A549 (cell line): Measurements from ENCODE around the gene SLC6A6. TPM values are rescaled to one million over a fixed set of nuclear protein-coding genes. Genes with fewer than 3 reads are reported as not detected.
A peak's percentile ranks its signal among the peaks of the same experiment; 100 is the strongest.

Experiments used
- ATAC-seq, 2 experiments: fragments of 200-7000 bp in 1 of 2; fragments of >200 bp in 1 of 2; cut with Nextera tagmentation in 1 of 2; cut with Tn5 transposase in 1 of 2; 3 replicates each; pipeline versions ENCODE4 v1.8.0 to v1.9.1; 2018 to 2020; ENCODE audit warnings: mild to moderate bottlenecking in 1 of 2, moderate library complexity in 1 of 2
- CTCF ChIA-PET: fragments of 300-600 bp; sonication (Branson Sonifier 250); formaldehyde crosslinking; extraction: SDS; loops from one replicate; lab custom pipeline; 2021; ENCODE audit warnings: antibody characterized with exemption, inconsistent platforms; lab: Yijun Ruan, JAX
- POLR2A ChIA-PET: fragments of 350-600 bp; formaldehyde crosslinking; extraction: SDS; loops from one replicate; lab custom pipeline; 2021; ENCODE audit warnings: antibody characterized with exemption, inconsistent platforms; lab: Yijun Ruan, JAX
- DNase-seq, 2 experiments: peaks; one replicate each; pipeline versions ENCODE4 v3.0.0 to v3.0.0-alpha.2; 2011 to 2016; ENCODE audit warnings: low read depth in 1 of 2, low spot score in 1 of 2
- FAIRE-seq: peaks from 2 replicates; lab custom pipeline; 2011; peaks lifted over from hg19 to GRCh38; lab: Jason Lieb, UNC
- H3K27ac ChIP-seq, 2 experiments: fragments of >200 bp; sonication (Bioruptor Twin); formaldehyde crosslinking; 3 replicates each; pipeline ENCODE4 v1.5.1; 2016 to 2017
- H3K4me1 ChIP-seq: fragments of >200 bp; sonication (Bioruptor Twin); formaldehyde crosslinking; 3 replicates; pipeline ENCODE4 v1.6.1; 2016
- H3K4me2 ChIP-seq: fragments of >200 bp; sonication (Bioruptor Twin); formaldehyde crosslinking; 3 replicates; pipeline ENCODE4 v1.6.1; 2016
- H3K4me3 ChIP-seq: fragments of >200 bp; sonication (Bioruptor Twin); formaldehyde crosslinking; 3 replicates; pipeline ENCODE4 v1.5.1; 2016
- H3K9me3 ChIP-seq: fragments of >200 bp; sonication (Bioruptor Twin); formaldehyde crosslinking; 3 replicates; pipeline ENCODE4 v1.6.1; 2016
- ATOH8 ChIP-seq: fragments of 250-450 bp; sonication (Bioruptor Pico); IDR thresholded peaks from 2 replicates; pipeline ENCODE4 v1.5.0; 2020; ENCODE audit warnings: low read depth, mild to moderate bottlenecking, moderate library complexity
- CBX2 ChIP-seq: fragments of 200-600 bp; sonication (generic); IDR thresholded peaks from 2 replicates; pipeline ENCODE4 v1.6.1; 2016; ENCODE audit warnings: low read depth, mild to moderate bottlenecking, borderline replicate concordance
- FOSL2 ChIP-seq, 2 experiments: fragments of 450-650 bp in 1 of 2; fragments of >200 bp in 1 of 2; sonication (Bioruptor Twin) in 1 of 2; formaldehyde crosslinking; IDR thresholded peaks; 2 replicates each; pipeline versions ENCODE4 v1.5.0 to v1.6.1; 2016 to 2020; ENCODE audit warnings: mild to moderate bottlenecking in 1 of 2, moderate library complexity in 1 of 2
- GATA3 ChIP-seq: IDR thresholded peaks from 2 replicates; pipeline ENCODE4 v1.6.1; 2012; ENCODE audit warnings: borderline replicate concordance
- HEYL ChIP-seq: fragments of 250-450 bp; sonication (Bioruptor Pico); IDR thresholded peaks from 2 replicates; pipeline ENCODE4 v1.8.0; 2021; ENCODE audit warnings: mild to moderate bottlenecking, moderate library complexity
- HOXA7 ChIP-seq: fragments of 250-450 bp; sonication (Bioruptor Pico); IDR thresholded peaks from 2 replicates; pipeline ENCODE4 v1.5.0; 2020; ENCODE audit warnings: mild to moderate bottlenecking, moderate library complexity
- HOXB13 ChIP-seq: fragments of 250-450 bp; sonication (Bioruptor Pico); IDR thresholded peaks from 2 replicates; pipeline ENCODE4 v1.5.0; 2020; ENCODE audit warnings: low read depth, mild to moderate bottlenecking, moderate library complexity
- HOXB5 ChIP-seq: fragments of 250-450 bp; sonication (Bioruptor Pico); IDR thresholded peaks from 2 replicates; pipeline ENCODE4 v1.5.0; 2020; ENCODE audit warnings: mild to moderate bottlenecking, moderate library complexity
- JUN ChIP-seq, 2 experiments: fragments of >200 bp; sonication (Bioruptor Twin); formaldehyde crosslinking; IDR thresholded peaks; 2 replicates in 1 of 2; 3 replicates in 1 of 2; pipeline ENCODE4 v1.6.1; 2016 to 2017
- KDM1A ChIP-seq: fragments of 200-600 bp; sonication (generic); IDR thresholded peaks from 2 replicates; pipeline ENCODE4 v1.6.1; 2016; ENCODE audit warnings: low read depth, mild to moderate bottlenecking
- KDM5A ChIP-seq: fragments of 200-600 bp; sonication (generic); IDR thresholded peaks from 2 replicates; pipeline ENCODE4 v1.6.1; 2016; ENCODE audit warnings: antibody characterized with exemption, mild to moderate bottlenecking
- MAZ ChIP-seq: fragments of 150-350 bp; IDR thresholded peaks from 2 replicates; pipeline ENCODE4 v1.6.1; 2014; ENCODE audit warnings: antibody characterized with exemption, low read depth, low read length, borderline replicate concordance
- MYC ChIP-seq: IDR thresholded peaks from 2 replicates; pipeline ENCODE4 v1.6.1; 2012; ENCODE audit warnings: mild to moderate bottlenecking, inconsistent platforms, low read length, improper control_type of control experiment, borderline replicate concordance
- NR3C1 ChIP-seq: fragments of >200 bp; sonication (Bioruptor Twin); formaldehyde crosslinking; IDR thresholded peaks from 3 replicates; pipeline ENCODE4 v1.6.1; 2017
- POLR2A ChIP-seq: IDR thresholded peaks from 2 replicates; pipeline ENCODE4 v1.6.1; 2012; ENCODE audit warnings: mild to moderate bottlenecking, low read length
- RAD21 ChIP-seq, 2 experiments: fragments of >200 bp in 1 of 2; sonication (Bioruptor Twin) in 1 of 2; formaldehyde crosslinking in 1 of 2; IDR thresholded peaks in 1 of 2; conservative IDR thresholded peaks in 1 of 2; 2 replicates in 1 of 2; 3 replicates in 1 of 2; pipeline ENCODE4 v1.6.1; 2012 to 2018; ENCODE audit warnings: inconsistent platforms in 1 of 2
- SMC3 ChIP-seq: fragments of >200 bp; sonication (Bioruptor Twin); formaldehyde crosslinking; IDR thresholded peaks from 3 replicates; pipeline ENCODE4 v1.6.1; 2018; ENCODE audit warnings: inconsistent platforms
- SREBF2 ChIP-seq: fragments of 450-650 bp; IDR thresholded peaks from 2 replicates; pipeline ENCODE4 v1.6.1; 2014; ENCODE audit warnings: mild to moderate bottlenecking, moderate library complexity
- TFCP2L1 ChIP-seq: fragments of 250-450 bp; sonication (Bioruptor Pico); IDR thresholded peaks from 2 replicates; pipeline ENCODE4 v1.5.0; 2021; ENCODE audit warnings: mild to moderate bottlenecking
- ZC3H11A ChIP-seq: fragments of 450-650 bp; IDR thresholded peaks from 2 replicates; pipeline ENCODE4 v1.6.1; 2014; ENCODE audit warnings: antibody characterized with exemption, mild to moderate bottlenecking
- ZFP36 ChIP-seq: fragments of 450-650 bp; IDR thresholded peaks from 2 replicates; pipeline ENCODE4 v1.6.1; 2014; ENCODE audit warnings: borderline replicate concordance; ENCODE audit not compliant: partially characterized antibody
- WGBS: methylation state at CpG from one replicate; pipeline ENCODE4 v1.1.6; 2017; ENCODE audit errors: missing lambda C conversion rate; 5-methylcytosine and 5-hydroxymethylcytosine counted together
- polyA plus RNA-seq, 4 experiments: library from polyadenylated mRNA; depleted of rRNA in 3 of 4; stranded (reverse); fragments of >200 nt; fragmentation: RNase III in 1 of 4; extraction: RNeasy Plus Mini Kit Qiagen cat#74134 plus additional on column Dnase treatment in 1 of 4; gene quantifications; 2 replicates in 3 of 4; 3 replicates in 1 of 4; pipeline ENCODE4 v1.2.3, GENCODE V29; 2011 to 2017

The SLC6A6 gene
- polyA plus RNA-seq, 2 of the 4 experiments (the other 2 are of a cell fraction) = 73.3 to 73.8 TPM

- Histone ChIP-seq H3K4me2 (peak overlapping the region; percentile 67; the same call in 2 of the 3 replicates), H3K4me1 (peaks cover 47% of the 10 kb centered on the region), H3K9me3 (no peaks in the 10 kb centered on the region), H3K27ac (peak overlapping the region; percentile 66 to 75; a peak in 5 of 6 replicates), H3K4me3 (no peak overlapping the region)
- no peak for ATAC-seq
- DNase-seq = no peak
- FAIRE-seq = no peak
- WGBS = 91% methylated on average over 14 of the region's 14 CpGs
- TF ChIP-seq ATOH8 (CRISPR knock-in tag) (no peak), HOXB5 (CRISPR knock-in tag) (no peak), HEYL (CRISPR knock-in tag) (no peak), CBX2 (no peak), MYC (no peak), JUN (IDR thresholded peaks at IDR 0.05) (no peak), RAD21 (conservative IDR thresholded peaks at IDR 0.05 in 1 of 2, IDR thresholded peaks at IDR 0.05 in 1 of 2) (no peak), SREBF2 (no peak), NR3C1 (no peak), ZFP36 (no peak), POLR2A (no peak), ZC3H11A (no peak), KDM5A (no peak), GATA3 (no peak), HOXB13 (CRISPR knock-in tag) (no peak), TFCP2L1 (CRISPR knock-in tag) (no peak), HOXA7 (CRISPR knock-in tag) (no peak)
- ChIA-PET POLR2A (no interaction called here), CTCF (interaction anchor here (0.6 to 1.5 kb wide), 10 partner anchors 8 to 110 kb away, joined by 3 to 6 read pairs (median 3); no protein-coding TSS in a partner anchor)
Measured at GRCh38 chr3:14370720-14371572, 31.5 kb upstream of the SLC6A6 start.

- H3K9me3 ChIP-seq = no peaks in the 10 kb centered on the region
- DNase-seq (peak; percentile 79 to 87), FAIRE-seq (no peak), ATAC-seq (peak; percentile 72 to 75)
- ChIA-PET POLR2A (no interaction called here), CTCF (interaction anchor here (0.7 to 1.5 kb wide), 4 partner anchors 20 to 87 kb away, joined by 3 read pairs; no protein-coding TSS in a partner anchor)
- peaks cover 47% of the 10 kb centered on the region for H3K4me1 ChIP-seq
- WGBS = 30% methylated on average over 12 of the region's 12 CpGs
- H3K27ac ChIP-seq = peak overlapping the region; percentile 66 to 75
- TF ChIP-seq HOXA7 (CRISPR knock-in tag) = no peak
- 0 out of 2 replicates have a peak, but pooled peaks have one; percentile 38 for TF ChIP-seq KDM1A
- TF ChIP-seq GATA3 = no peak
- TF ChIP-seq FOSL2 (IDR thresholded peaks at IDR 0.05) = no peak
- TF ChIP-seq FOSL2 (CRISPR knock-in tag; IDR thresholded peaks at IDR 0.05) = no peak
- no peak for TF ChIP-seq NR3C1
- TF ChIP-seq SMC3 = 0 out of 3 replicates have a peak, but pooled peaks have one; percentile 4
- no peak for TF ChIP-seq MAZ
- 0 out of 5 replicates have a peak, but pooled peaks of 1 of the 2 experiments have one; percentile 13 for TF ChIP-seq RAD21 (conservative IDR thresholded peaks at IDR 0.05 in 1 of 2, IDR thresholded peaks at IDR 0.05 in 1 of 2)
- peak overlapping the region; percentile 67 for H3K4me2 ChIP-seq
- no peak overlapping the region for H3K4me3 ChIP-seq
Measured at GRCh38 chr3:14371573-14372474, 30.6 kb upstream of the SLC6A6 start.
